IMR-90 (cell line): ENCODE data around the gene ARHGEF38. TPM values are rescaled to one million over a fixed set of nuclear protein-coding genes. Genes with fewer than 3 reads are reported as not detected.

Source experiments
- ATAC-seq: fragments of 200-7000 bp; cut with Tn5 transposase; 2 replicates; pipeline ENCODE4 v1.9.1; 2020; ENCODE audit warnings: low read depth, mild to moderate bottlenecking, moderate library complexity
- BruUV-seq: library from RNA; stranded (reverse); fragments of 400-500 nt; replicated peaks from 2 replicates; lab custom pipeline; 2021; lab: Mats Ljungman, UMichigan
- CTCF ChIA-PET: fragments of 300-600 bp; formaldehyde crosslinking; extraction: SDS; loops from one replicate; lab custom pipeline; 2021; ENCODE audit warnings: antibody characterized with exemption; lab: Yijun Ruan, JAX
- POLR2A ChIA-PET: fragments of 300-600 bp; sonication (Branson Sonifier 250); formaldehyde crosslinking; loops from one replicate; lab custom pipeline; 2022; ENCODE audit warnings: antibody characterized with exemption; ENCODE audit not compliant: unreplicated experiment; lab: Charles Lee
- DNase-seq: peaks from one replicate; pipeline ENCODE4 v3.0.0; 2013
- H2AFZ ChIP-seq: replicated peaks from 2 replicates; pipeline ENCODE3; 2013; ENCODE audit warnings: low read length, mild to moderate bottlenecking; ENCODE audit not compliant: poor library complexity
- H2AK5ac ChIP-seq: 2 replicates; pipeline ENCODE4 v1.6.1; 2013; ENCODE audit warnings: low read depth, low read length, inconsistent platforms
- H2AK9ac ChIP-seq: replicated peaks from 2 replicates; pipeline ENCODE3; 2013; ENCODE audit warnings: mild to moderate bottlenecking, low read depth, low read length, moderate library complexity; ENCODE audit not compliant: poor library complexity
- H2BK120ac ChIP-seq: 2 replicates; pipeline ENCODE4 v1.6.1; 2013; ENCODE audit warnings: low read depth, low read length, inconsistent platforms
- H2BK15ac ChIP-seq: 3 replicates; pipeline ENCODE4 v1.6.1; 2013; ENCODE audit warnings: low read depth, low read length, inconsistent platforms
- H2BK20ac ChIP-seq: 2 replicates; pipeline ENCODE4 v1.6.1; 2013; ENCODE audit warnings: low read depth, mild to moderate bottlenecking, inconsistent platforms, low read length, moderate library complexity
- H2BK5ac ChIP-seq: 2 replicates; pipeline ENCODE4 v1.6.1; 2013; ENCODE audit warnings: mild to moderate bottlenecking, low read depth, low read length, inconsistent platforms; ENCODE audit not compliant: poor library complexity, severe bottlenecking
- H3K14ac ChIP-seq: replicated peaks from 2 replicates; pipeline ENCODE4 v1.6.1; 2013; ENCODE audit warnings: low read depth, low read length, inconsistent platforms
- H3K18ac ChIP-seq: 2 replicates; pipeline ENCODE4 v1.6.1; 2013; ENCODE audit warnings: low read depth, low read length, control low read depth
- H3K23ac ChIP-seq: 2 replicates; pipeline ENCODE4 v1.6.1; 2013; ENCODE audit warnings: low read depth, low read length, inconsistent platforms
- H3K27ac ChIP-seq: 2 replicates; pipeline ENCODE4 v1.5.1; 2013; ENCODE audit warnings: mild to moderate bottlenecking, control low read depth, low read length; ENCODE audit not compliant: insufficient read depth
- H3K27me3 ChIP-seq: 2 replicates; pipeline ENCODE4 v1.6.1; 2013; ENCODE audit warnings: low read length; ENCODE audit not compliant: control insufficient read depth, insufficient read depth
- H3K36me3 ChIP-seq: 2 replicates; pipeline ENCODE4 v1.6.1; 2013; ENCODE audit warnings: low read length, mixed read lengths; ENCODE audit not compliant: control insufficient read depth, insufficient read depth
- H3K4ac ChIP-seq: 2 replicates; pipeline ENCODE4 v1.6.1; 2013; ENCODE audit warnings: low read depth, low read length, inconsistent platforms
- H3K4me1 ChIP-seq: 2 replicates; pipeline ENCODE4 v1.6.1; 2013; ENCODE audit warnings: low read length, mixed read lengths; ENCODE audit not compliant: control insufficient read depth, insufficient read depth
- H3K4me2 ChIP-seq: 2 replicates; pipeline ENCODE4 v1.6.1; 2013; ENCODE audit warnings: low read depth, mild to moderate bottlenecking, control low read depth, low read length, moderate library complexity
- H3K4me3 ChIP-seq: 2 replicates; pipeline ENCODE4 v1.5.1; 2013; ENCODE audit warnings: low read depth, mild to moderate bottlenecking, control low read depth, low read length, moderate library complexity; ENCODE audit not compliant: insufficient read depth
- H3K56ac ChIP-seq: 2 replicates; pipeline ENCODE4 v1.6.1; 2013; ENCODE audit warnings: low read length, inconsistent platforms; ENCODE audit not compliant: insufficient read depth; ENCODE audit errors: extremely low read depth
- H3K79me1 ChIP-seq, 2 experiments: 2 replicates each; pipeline ENCODE4 v1.6.1; 2013; ENCODE audit warnings: low read length in 2 of 2, inconsistent platforms in 1 of 2, low read depth in 1 of 2
- H3K9ac ChIP-seq: 2 replicates; pipeline ENCODE4 v1.6.1; 2013; ENCODE audit warnings: low read depth, low read length, control low read depth
- H3K9me1 ChIP-seq: 2 replicates; pipeline ENCODE4 v1.6.1; 2013; ENCODE audit warnings: low read length, inconsistent platforms; ENCODE audit not compliant: insufficient read depth
- H3K9me3 ChIP-seq: 2 replicates; pipeline ENCODE4 v1.6.1; 2013; ENCODE audit warnings: low read length; ENCODE audit not compliant: control insufficient read depth, insufficient read depth
- H4K20me1 ChIP-seq: 2 replicates; pipeline ENCODE4 v1.6.1; 2013; ENCODE audit warnings: low read length, inconsistent platforms; ENCODE audit not compliant: insufficient read depth
- H4K5ac ChIP-seq: 2 replicates; pipeline ENCODE4 v1.6.1; 2013; ENCODE audit warnings: mild to moderate bottlenecking, low read depth, low read length, control low read depth
- H4K8ac ChIP-seq, 2 experiments: 2 replicates each; pipeline ENCODE4 v1.6.1; 2013; ENCODE audit warnings: low read depth in 2 of 2, low read length in 2 of 2, control low read depth in 1 of 2, inconsistent platforms in 1 of 2
- H4K91ac ChIP-seq: 2 replicates; pipeline ENCODE4 v1.6.1; 2013; ENCODE audit warnings: low read depth, low read length, inconsistent platforms; ENCODE audit not compliant: insufficient read depth
- BHLHE40 ChIP-seq: fragments of 150-350 bp; IDR thresholded peaks from 2 replicates; pipeline ENCODE4 v1.6.1; 2016; ENCODE audit warnings: mild to moderate bottlenecking, low read depth, low read length
- CHD1 ChIP-seq: IDR thresholded peaks from 2 replicates; pipeline ENCODE4 v1.6.1; 2012; ENCODE audit warnings: low read depth, low read length, improper control_type of control experiment
- CTCF ChIP-seq: conservative IDR thresholded peaks from 2 replicates; pipeline ENCODE4 v1.5.1; 2012; ENCODE audit warnings: mild to moderate bottlenecking, low read depth, low read length, improper control_type of control experiment
- MXI1 ChIP-seq: IDR thresholded peaks from 2 replicates; pipeline ENCODE4 v1.6.1; 2012; ENCODE audit warnings: low read depth, mild to moderate bottlenecking, low read length, moderate library complexity, borderline replicate concordance
- POLR2A ChIP-seq: IDR thresholded peaks from 2 replicates; pipeline ENCODE4 v1.6.1; 2012; ENCODE audit warnings: mild to moderate bottlenecking, low read depth, low read length
- RAD21 ChIP-seq: IDR thresholded peaks from 2 replicates; pipeline ENCODE4 v1.6.1; 2012; ENCODE audit warnings: low read length, improper control_type of control experiment
- USF2 ChIP-seq: fragments of 150-350 bp; IDR thresholded peaks from 2 replicates; pipeline ENCODE4 v1.6.1; 2017; ENCODE audit warnings: mild to moderate bottlenecking, antibody characterized with exemption, low read length, low read depth
- WGBS, 2 experiments: methylation state at CpG; one replicate each; pipeline versions ENCODE4 v1.1.5 to v1.1.7; 2013; ENCODE audit warnings: missing lambda C conversion rate in 2 of 2; ENCODE audit not compliant: insufficient read length in 1 of 2; ENCODE audit errors: extremely low coverage in 2 of 2; 5-methylcytosine and 5-hydroxymethylcytosine counted together
- dilution Hi-C: fragments of 300-500 bp; cut with HindIII; formaldehyde crosslinking; loops from one replicate; pipeline ENCODE4 v1.14.3; 2018; ENCODE audit warnings: low sequenced_read_pairs; ENCODE audit not compliant: unreplicated experiment
- in situ Hi-C: fragments of 300-500 bp; cut with MboI; formaldehyde crosslinking; loops from 3 replicates; pipeline ENCODE4 v1.14.3; 2019; ENCODE audit warnings: low sequenced_read_pairs, inconsistent platforms, mixed read lengths
- intact Hi-C: fragments of 100-400 bp; cut with micrococcal nuclease; formaldehyde crosslinking; loops from 2 replicates; pipeline ENCODE4 v1.10.0; 2022
- polyA plus RNA-seq, 3 experiments: library from polyadenylated mRNA; depleted of rRNA; stranded (reverse); fragments of >200 nt; gene quantifications; 2 replicates each; pipeline ENCODE4 v1.2.3, GENCODE V29; 2012; ENCODE audit warnings: low replicate concordance in 1 of 3
- total RNA-seq: library from RNA; depleted of rRNA; stranded (reverse); fragments of >200 nt; gene quantifications from 2 replicates; pipeline ENCODE4 v1.2.3, GENCODE V29; 2012

ARHGEF38 gene
- total and polyA plus RNA-seq, 2 of the 4 experiments (the other 2 are of a cell fraction): not detected

- Histone ChIP-seq H3K27ac (no peak overlapping the region), H4K91ac (no peak overlapping the region), H3K56ac (no peak overlapping the region), H3K9me3 (no peaks in the 10 kb centered on the region), H2BK20ac (no peak overlapping the region), H3K18ac (no peak overlapping the region), H3K4me3 (no peak overlapping the region), H3K4me2 (no peak overlapping the region), H3K4me1 (no peaks in the 10 kb centered on the region), H3K27me3 (no peaks in the 10 kb centered on the region), H2AFZ (no peak overlapping the region), H3K79me1 (no peaks in the 10 kb centered on the region), H3K9ac (no peak overlapping the region), H3K9me1 (no peaks in the 10 kb centered on the region), H3K4ac (no peak overlapping the region), H2BK5ac (no peak overlapping the region), H3K36me3 (no peaks in the 10 kb centered on the region), H2BK120ac (no peak overlapping the region), H3K14ac (no peak overlapping the region), H2BK15ac (no peak overlapping the region), H2AK9ac (no peak overlapping the region), H3K23ac (no peak overlapping the region), H2AK5ac (no peak overlapping the region), H4K20me1 (no peaks in the 10 kb centered on the region), H4K5ac (no peak overlapping the region), H4K8ac (no peak overlapping the region)
- ChIA-PET POLR2A (no interaction called here), CTCF (no interaction called here)
- ATAC-seq (no peak), DNase-seq (no peak)
- TF ChIP-seq USF2 (no peak), MXI1 (no peak), BHLHE40 (no peak), CTCF (no peak), CHD1 (no peak), POLR2A (no peak), RAD21 (no peak)
- in situ Hi-C loops (no loop called here), intact Hi-C loops (no loop called here), dilution Hi-C loops (no loop called here)
- WGBS, 2 experiments: no CpG with 5 or more reads among the region's 2 CpGs
- BruUV-seq: no TSS peak
These were observed 74.4 kb downstream of the ARHGEF38 start for GRCh38 chr4:105626846-105627245.
